ENCODE results near the gene PRPF4.
"Not testable (repeated sequence)": the region's sequence is repeated elsewhere in the genome, so short reads cannot be mapped to it uniquely, and the experiment has no call there.

PRPF4 gene

DNA sequence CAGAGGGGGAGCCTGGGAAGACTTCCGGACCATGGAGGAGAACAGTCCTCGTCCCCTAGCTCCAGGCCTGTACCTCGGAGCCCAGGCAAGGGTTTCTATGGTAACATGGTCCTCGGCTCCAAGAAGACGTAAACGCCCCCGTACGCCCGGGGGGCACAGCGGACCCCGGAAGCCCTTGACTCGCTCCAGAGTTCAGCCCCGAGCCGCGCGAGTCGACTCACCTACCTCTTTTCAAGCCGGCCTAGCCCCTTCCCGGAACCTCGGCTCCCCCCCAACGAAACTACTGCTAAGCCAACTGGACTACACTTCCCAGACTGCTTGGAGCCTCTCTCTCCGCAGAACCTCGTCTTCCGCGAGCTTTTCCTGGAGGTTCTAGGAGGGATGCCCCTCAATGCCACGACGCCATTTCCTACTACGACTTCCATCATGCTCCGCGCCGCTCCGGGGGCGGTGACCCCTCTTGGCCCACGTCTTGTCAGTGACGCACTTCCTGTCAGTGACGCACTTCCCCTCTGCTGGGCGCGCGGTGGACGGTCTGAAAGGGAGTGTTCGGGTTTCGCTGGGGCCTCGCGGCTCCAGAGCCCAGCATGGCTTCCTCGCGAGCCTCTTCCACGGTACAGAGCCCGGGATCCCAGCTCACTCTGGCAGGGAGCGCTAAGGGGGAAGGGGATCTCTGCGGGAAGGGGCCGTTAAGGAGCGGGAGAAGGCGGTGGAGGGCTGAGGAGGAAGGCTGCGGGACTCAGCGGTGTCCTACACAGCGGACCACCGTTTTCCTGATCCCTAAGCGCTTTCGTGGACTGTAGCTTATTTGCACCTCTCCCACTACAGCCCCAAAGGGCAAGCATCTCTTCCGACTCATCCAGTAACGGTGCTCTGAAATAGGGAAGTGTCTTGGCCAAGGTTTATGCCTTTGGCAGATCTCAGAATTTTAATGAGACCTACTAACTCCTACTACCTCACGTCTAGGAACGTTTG lies at the start of gene PRPF4, which contains the start of gene CDC26:
Gene PRPF4, plus strand, starts transcription at position 502 of the 975 bp plus-strand sequence. Its CDS starts 86 bp downstream, at position 588.
Gene CDC26, minus strand, starts transcription at position 416 of the 975 bp plus-strand sequence. CDS start 3,065 bp downstream, outside the sequence.
- TF ChIP-seq CTCF (IDR thresholded peaks at IDR 0.05; ENCODE audit: low read depth, low read length): no peak
- TF ChIP-seq MAX (IDR thresholded peaks at IDR 0.05; ENCODE audit: low read depth, low read length): peak; percentile 61
- TF ChIP-seq MYC (IDR thresholded peaks at IDR 0.05; ENCODE audit: low read depth, low read length): peak; percentile 79
- peak; percentile 98 for TF ChIP-seq POLR2A (IDR thresholded peaks at IDR 0.05; ENCODE audit: extremely low read depth, insufficient read length)
- DNase-seq (ENCODE audit: low read depth): peak; percentile 98
- H3K4me3 ChIP-seq (ENCODE audit: low read depth, low read length): peak within 1 kb of the TSS; percentile 88

GRCh38 chr9:113227436-113227835 lies 48.0 kb upstream of the PRPF4 start:
- no peak for DNase-seq (ENCODE audit: low read depth)
- H3K4me3 ChIP-seq (ENCODE audit: low read depth, low read length): no peak overlapping the region
- TF ChIP-seq CTCF (IDR thresholded peaks at IDR 0.05; ENCODE audit: low read depth, low read length) (no peak), MAX (IDR thresholded peaks at IDR 0.05; ENCODE audit: low read depth, low read length) (no peak), MYC (IDR thresholded peaks at IDR 0.05; ENCODE audit: low read depth, low read length) (no peak), POLR2A (IDR thresholded peaks at IDR 0.05; ENCODE audit: extremely low read depth, insufficient read length) (no peak)

DNA sequence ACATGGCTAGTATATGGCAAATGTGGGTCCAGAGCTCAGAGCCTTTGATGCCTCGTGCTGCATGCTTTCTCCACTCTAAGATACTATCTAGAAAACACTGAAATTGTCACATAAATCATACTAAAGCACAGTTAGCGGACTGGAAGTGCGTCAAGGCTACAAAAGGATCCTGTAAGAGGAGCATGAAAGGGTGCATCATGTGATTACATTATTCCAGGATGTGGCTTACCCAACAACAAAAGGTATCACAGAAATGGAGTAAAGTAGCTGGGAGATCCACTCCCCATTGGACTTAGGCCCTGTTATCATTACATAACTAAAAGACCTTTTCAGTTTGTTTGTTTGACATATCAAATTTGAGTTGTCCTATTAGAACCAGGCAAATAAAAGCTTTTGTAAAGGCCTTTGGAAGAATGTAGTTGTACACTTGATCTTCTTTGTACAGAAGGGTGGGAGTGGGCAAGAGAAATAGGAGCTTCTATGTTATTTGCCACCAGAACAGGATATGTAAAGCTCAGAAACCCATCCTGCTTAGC lies 47.3 kb upstream of the PRPF4 start:
- no peak overlapping the region for H3K4me3 ChIP-seq (ENCODE audit: low read depth, low read length)
- no peak for TF ChIP-seq MYC (IDR thresholded peaks at IDR 0.05; ENCODE audit: low read depth, low read length)
- TF ChIP-seq POLR2A (IDR thresholded peaks at IDR 0.05; ENCODE audit: extremely low read depth, insufficient read length): no peak
- TF ChIP-seq MAX (IDR thresholded peaks at IDR 0.05; ENCODE audit: low read depth, low read length): no peak
- TF ChIP-seq CTCF (IDR thresholded peaks at IDR 0.05; ENCODE audit: low read depth, low read length): no peak
- no peak for DNase-seq (ENCODE audit: low read depth)

- no peak overlapping the region for H3K4me3 ChIP-seq (ENCODE audit: low read depth, low read length)
- no peak for DNase-seq (ENCODE audit: low read depth)
- TF ChIP-seq MAX (IDR thresholded peaks at IDR 0.05; ENCODE audit: low read depth, low read length): no peak
- no peak for TF ChIP-seq MYC (IDR thresholded peaks at IDR 0.05; ENCODE audit: low read depth, low read length)
- no peak for TF ChIP-seq POLR2A (IDR thresholded peaks at IDR 0.05; ENCODE audit: extremely low read depth, insufficient read length)
- no peak for TF ChIP-seq CTCF (IDR thresholded peaks at IDR 0.05; ENCODE audit: low read depth, low read length)
Observed at GRCh38 chr9:113231701-113232100, 43.8 kb upstream of the PRPF4 start.

DNA sequence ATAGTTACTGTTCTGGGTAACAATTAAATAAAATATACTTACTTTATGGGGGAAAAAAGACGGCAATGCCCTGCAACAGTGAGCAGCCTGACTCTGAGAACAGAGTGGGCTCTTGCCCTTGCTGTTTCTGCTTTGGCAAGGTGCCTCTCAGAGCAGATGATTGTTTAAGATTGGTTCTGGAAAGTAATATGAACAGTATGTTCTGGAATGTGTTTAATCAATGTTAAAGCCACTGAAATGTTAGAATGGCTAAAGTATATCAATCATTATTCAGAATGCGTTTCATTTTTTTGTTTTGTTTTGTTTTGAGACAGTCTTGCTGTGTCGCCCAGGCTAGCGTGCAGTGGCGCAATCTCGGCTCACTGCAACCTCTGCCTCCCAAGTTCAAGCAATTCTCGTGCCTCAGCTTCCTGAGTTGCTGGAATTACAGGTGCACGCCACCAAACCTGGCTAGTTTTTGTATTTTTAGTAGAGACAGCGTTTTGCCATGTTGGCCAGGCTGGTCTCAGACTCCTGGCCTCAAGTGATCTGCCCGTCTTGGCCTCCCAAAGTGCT lies 39.7 kb upstream of the PRPF4 start:
- not testable (repeated sequence) for H3K4me3 ChIP-seq (ENCODE audit: low read depth, low read length); DNase-seq (ENCODE audit: low read depth)

DNA sequence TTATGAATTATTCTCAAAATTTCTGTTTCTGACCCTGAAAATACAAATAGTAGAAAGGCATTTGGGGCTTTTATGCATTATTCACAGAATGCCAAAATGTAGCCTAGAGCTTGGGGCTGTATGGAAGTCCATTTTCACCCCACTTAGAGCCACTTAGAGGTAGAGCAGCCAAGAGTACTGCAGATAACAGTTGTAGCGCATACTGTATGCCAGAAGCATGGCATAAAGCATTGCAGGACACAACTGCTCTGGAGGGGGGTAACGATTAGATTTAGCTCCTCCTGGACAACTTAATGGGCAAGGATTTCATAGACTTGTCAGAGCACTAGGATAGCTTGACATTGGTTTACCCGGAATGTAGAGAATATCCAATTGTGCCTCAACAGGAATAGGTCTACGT lies 38.4 kb upstream of the PRPF4 start:
- no peak for DNase-seq (ENCODE audit: low read depth)
- TF ChIP-seq CTCF (IDR thresholded peaks at IDR 0.05; ENCODE audit: low read depth, low read length): no peak
- no peak for TF ChIP-seq MYC (IDR thresholded peaks at IDR 0.05; ENCODE audit: low read depth, low read length)
- no peak for TF ChIP-seq POLR2A (IDR thresholded peaks at IDR 0.05; ENCODE audit: extremely low read depth, insufficient read length)
- no peak for TF ChIP-seq MAX (IDR thresholded peaks at IDR 0.05; ENCODE audit: low read depth, low read length)
- no peak overlapping the region for H3K4me3 ChIP-seq (ENCODE audit: low read depth, low read length)

All from NB4 (cell line).